ENCODE data around the gene LIPN.

Gene LIPN, protein sequence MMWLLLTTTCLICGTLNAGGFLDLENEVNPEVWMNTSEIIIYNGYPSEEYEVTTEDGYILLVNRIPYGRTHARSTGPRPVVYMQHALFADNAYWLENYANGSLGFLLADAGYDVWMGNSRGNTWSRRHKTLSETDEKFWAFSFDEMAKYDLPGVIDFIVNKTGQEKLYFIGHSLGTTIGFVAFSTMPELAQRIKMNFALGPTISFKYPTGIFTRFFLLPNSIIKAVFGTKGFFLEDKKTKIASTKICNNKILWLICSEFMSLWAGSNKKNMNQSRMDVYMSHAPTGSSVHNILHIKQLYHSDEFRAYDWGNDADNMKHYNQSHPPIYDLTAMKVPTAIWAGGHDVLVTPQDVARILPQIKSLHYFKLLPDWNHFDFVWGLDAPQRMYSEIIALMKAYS

DNA sequence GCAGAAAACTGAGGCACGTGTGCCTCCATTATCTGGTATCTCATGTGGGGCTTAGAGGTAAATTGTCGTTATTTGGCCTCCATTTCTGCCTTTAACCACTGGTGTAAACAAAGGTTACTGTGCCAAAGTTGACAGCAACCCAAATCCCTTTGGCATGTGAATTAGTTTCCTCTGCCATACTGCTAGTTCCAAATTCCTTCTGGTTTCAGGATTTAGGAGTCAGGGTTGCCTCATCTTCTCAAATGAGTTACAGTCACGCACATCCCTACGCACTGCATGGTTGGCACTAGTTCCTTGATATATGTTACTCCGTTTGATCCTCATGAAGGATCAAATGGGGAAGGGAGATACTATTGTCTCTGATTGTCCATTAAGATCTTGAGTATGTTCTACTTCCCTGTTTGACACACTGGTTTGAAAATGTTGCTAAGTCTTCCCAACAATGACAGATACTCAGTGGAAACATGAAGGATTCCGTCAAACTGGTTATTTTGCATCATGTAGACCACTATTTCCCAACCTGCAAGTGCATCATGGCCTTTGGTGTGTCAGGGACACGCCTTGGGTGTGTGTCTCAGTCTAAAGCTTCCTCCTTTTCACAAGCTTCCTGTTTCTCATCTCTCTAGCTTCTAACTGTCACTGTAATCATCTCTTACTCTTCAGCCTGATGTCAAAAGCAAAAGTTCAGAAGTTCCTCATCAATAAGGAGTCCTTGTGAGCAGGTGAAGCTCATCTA lies at the start of gene LIPN:
Gene LIPN (plus strand): TSS at position 655 of the 736 bp plus-strand sequence. CDS start 1,386 bp downstream, outside the sequence.
- TF ChIP-seq, protein P1, sequence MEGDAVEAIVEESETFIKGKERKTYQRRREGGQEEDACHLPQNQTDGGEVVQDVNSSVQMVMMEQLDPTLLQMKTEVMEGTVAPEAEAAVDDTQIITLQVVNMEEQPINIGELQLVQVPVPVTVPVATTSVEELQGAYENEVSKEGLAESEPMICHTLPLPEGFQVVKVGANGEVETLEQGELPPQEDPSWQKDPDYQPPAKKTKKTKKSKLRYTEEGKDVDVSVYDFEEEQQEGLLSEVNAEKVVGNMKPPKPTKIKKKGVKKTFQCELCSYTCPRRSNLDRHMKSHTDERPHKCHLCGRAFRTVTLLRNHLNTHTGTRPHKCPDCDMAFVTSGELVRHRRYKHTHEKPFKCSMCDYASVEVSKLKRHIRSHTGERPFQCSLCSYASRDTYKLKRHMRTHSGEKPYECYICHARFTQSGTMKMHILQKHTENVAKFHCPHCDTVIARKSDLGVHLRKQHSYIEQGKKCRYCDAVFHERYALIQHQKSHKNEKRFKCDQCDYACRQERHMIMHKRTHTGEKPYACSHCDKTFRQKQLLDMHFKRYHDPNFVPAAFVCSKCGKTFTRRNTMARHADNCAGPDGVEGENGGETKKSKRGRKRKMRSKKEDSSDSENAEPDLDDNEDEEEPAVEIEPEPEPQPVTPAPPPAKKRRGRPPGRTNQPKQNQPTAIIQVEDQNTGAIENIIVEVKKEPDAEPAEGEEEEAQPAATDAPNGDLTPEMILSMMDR (IDR thresholded peaks at IDR 0.05; ENCODE audit: control insufficient read depth, insufficient read depth, low read depth, low read length, missing control alignments): no peak
- no peak within 1 kb of the TSS for H3K4me3 ChIP-seq (ENCODE audit: control insufficient read depth, low read depth, low read length)
- no peak for DNase-seq (ENCODE audit: low read depth)

DNA sequence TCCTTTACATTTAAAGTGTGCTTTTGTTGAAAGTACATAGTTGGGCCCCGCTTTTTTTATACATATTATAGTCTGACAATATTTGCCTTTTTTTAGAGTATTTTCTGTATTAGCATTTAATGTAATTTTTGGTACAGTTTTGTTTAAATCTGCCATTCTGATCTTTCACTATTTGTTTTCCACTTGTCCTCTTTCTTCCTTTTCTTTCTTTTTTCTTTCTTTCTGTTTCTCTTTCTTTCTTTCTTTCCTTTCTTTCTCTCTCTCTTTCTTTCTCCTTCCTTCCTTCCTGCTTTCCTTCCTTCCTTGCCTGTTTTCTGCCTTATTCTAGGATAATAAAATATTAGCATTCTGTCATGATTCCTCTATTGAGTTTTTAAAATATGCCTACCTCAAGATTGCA lies 44.3 kb upstream of the LIPN start:
- TF ChIP-seq, protein P1 (IDR thresholded peaks at IDR 0.05; ENCODE audit: control insufficient read depth, insufficient read depth, low read depth, low read length, missing control alignments): no peak
- H3K4me3 ChIP-seq (ENCODE audit: control insufficient read depth, low read depth, low read length): no peak overlapping the region
- DNase-seq (ENCODE audit: low read depth): no peak

DNA sequence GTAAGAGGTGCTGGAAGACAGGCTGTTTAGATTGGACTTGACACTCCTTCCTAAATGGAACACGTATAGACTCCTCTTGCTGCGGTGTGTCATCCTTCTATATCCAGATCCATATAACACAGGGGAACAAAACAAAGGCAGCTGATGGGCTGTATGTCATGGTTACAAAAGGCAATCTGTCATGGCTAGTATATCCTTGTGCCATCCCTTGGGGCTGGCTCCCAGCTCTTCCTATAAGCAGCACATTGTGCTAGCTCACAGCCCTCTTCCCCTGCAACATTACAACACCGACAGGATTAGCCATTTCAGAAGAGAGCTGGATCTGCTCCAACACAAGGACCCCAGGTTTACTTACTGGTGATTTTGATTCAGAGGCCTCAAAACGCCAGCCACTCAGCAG lies 38.4 kb upstream of the LIPN start:
- TF ChIP-seq, protein P1 (IDR thresholded peaks at IDR 0.05; ENCODE audit: control insufficient read depth, insufficient read depth, low read depth, low read length, missing control alignments): no peak
- H3K4me3 ChIP-seq (ENCODE audit: control insufficient read depth, low read depth, low read length): no peak overlapping the region
- DNase-seq (ENCODE audit: low read depth): no peak

DNA sequence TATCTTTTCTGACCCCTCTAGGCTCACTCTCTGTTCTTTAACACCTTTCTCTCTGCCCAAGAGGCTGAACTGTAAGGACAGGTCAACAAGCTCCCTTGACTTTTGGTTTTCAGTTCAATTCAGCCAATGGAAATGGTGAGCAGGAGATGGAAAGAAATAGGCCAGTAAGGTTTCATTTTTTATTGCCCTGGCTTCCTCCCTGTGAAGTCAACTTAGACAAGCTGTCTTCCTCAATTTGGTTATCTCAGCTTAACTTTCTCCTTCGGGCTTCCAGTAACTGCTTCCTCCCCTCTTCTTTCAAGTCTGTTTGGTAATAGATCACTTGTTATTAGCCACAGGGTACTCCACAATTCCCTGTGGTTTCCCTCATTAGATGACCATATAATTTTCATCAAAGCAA lies 34.0 kb upstream of the LIPN start:
- DNase-seq (ENCODE audit: low read depth): no peak
- H3K4me3 ChIP-seq (ENCODE audit: control insufficient read depth, low read depth, low read length): no peak overlapping the region
- TF ChIP-seq, protein P1 (IDR thresholded peaks at IDR 0.05; ENCODE audit: control insufficient read depth, insufficient read depth, low read depth, low read length, missing control alignments): no peak

DNA sequence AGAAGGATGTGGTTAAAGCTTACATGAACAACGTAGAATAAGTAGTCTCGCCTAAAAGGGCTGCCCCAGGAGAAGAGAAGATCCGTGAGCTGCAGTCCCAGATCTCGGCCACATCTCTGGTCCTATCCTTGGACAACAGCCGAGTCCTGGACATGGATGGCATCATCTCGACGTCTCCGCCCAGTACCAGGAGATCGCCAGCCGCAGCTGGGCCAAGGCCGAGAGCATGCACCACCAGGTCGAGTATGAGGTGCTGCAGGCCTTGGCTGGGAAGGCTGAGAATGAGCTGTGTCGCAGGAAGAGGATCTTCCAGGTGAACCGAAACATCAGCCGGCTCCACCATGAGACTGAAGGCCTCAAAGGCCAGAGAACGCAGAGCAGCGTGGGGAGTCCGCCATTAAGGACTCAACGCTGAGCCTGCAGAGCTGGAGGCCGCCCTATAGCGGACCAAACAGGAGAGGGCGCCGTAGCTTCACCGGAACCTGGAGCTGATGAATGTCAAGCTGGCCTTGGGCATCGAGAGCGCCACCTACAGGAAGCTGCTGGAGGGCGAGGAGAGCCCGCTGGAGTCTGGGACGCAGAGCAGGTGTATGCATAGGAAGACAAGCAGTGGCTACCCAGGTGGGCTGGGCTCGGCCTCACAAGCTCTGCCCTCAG lies 31.6 kb upstream of the LIPN start:
- H3K4me3 ChIP-seq (ENCODE audit: control insufficient read depth, low read depth, low read length): no peak overlapping the region
- DNase-seq (ENCODE audit: low read depth): no peak
- TF ChIP-seq, protein P1 (IDR thresholded peaks at IDR 0.05; ENCODE audit: control insufficient read depth, insufficient read depth, low read depth, low read length, missing control alignments): peak; percentile 29

DNA sequence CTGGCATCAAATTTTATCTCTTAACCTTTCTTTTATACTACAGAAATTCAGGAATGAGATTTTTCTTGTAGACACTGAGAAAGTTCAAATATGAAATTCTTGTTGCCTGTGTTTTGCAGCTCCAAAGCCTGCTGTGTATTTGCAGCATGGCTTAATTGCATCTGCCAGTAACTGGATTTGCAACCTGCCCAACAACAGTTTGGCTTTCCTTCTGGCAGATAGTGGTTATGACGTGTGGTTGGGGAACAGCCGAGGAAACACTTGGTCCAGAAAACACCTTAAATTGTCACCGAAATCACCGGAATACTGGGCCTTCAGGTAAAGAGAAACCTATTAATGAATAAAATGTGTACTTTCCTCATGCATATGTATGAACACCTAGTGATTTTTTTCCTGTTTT lies 29.0 kb upstream of the LIPN start:
- no peak overlapping the region for H3K4me3 ChIP-seq (ENCODE audit: control insufficient read depth, low read depth, low read length)
- TF ChIP-seq, protein P1 (IDR thresholded peaks at IDR 0.05; ENCODE audit: control insufficient read depth, insufficient read depth, low read depth, low read length, missing control alignments): no peak
- DNase-seq (ENCODE audit: low read depth): no peak

Measured in AG09309 (cell line).